ENCODE measurements around the gene NFIA.
"Not testable (repeated sequence)": the region's sequence is repeated elsewhere in the genome, so short reads cannot be mapped to it uniquely, and the experiment has no call there.

The NFIA gene

GRCh38 chr1:61453111-61453961 is 371.0 kb downstream of the NFIA start:
- DNase-seq (ENCODE audit: low spot score) = peak; percentile 50

- no peak for DNase-seq (ENCODE audit: low spot score)
Measured at GRCh38 chr1:61455400-61455799, 373.0 kb downstream of the NFIA start.

DNA sequence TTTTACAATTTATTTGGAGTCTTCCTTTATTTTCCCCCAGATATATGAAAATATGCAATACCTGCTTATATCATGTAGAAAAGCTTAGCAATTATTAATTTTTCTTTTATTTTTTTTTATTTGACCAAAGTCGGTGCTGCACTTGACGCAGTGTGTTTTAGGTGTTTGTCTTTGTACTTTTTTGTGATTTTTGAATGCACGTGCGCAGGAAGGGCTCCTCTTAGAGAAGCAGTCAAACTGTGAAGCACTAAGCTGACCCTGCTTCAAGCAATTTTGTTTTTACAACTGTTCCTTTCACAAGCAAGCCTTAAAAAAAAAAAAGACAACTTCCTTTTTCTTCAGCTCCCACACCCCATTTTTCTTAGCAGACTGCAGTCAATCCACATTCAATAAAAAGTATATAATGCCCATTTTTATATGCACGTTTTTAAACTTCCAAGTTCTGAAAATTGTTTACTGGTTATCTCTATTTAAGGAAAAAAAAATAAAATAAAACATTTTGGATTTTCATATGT is 375.2 kb downstream of the NFIA start:
- no peak for DNase-seq (ENCODE audit: low spot score)

DNA sequence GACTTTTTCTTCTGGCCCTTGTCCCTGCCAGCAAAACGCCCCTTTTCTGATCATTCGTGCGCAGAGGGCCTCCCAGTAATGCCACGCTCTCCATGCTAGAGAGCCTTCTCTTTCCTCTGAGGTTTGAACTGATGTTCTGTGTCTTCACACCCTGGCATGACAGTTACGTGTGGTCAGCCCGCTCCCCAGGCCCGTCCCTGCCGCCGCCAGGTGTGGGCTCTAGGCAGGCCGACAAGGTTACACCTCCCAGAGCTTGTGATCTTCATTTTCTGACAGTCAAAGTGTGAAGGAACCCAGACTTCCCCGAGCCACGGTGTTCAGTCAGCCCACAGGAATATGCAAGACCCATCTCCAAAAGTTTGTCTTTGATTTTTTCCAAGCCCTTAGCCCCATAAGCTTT is 377.0 kb downstream of the NFIA start:
- DNase-seq (ENCODE audit: low spot score) = no peak

DNA sequence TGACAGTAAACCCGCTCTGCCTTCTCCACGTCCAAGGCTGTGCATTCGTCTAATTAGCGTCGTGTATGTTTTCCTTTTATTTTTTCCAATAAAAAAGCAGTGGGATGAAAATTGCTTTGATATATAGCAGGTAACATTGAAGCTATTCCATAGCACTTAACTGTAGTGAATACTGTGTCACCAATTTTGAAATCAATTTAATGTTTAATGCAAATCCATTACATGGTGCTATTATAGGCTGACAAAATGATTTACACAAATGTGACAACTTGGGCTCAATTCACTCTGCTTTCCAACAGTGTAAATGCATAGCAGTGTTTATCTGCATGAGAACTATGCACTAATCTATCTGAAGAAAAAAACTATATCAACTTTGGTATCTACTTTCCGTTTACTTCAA is 377.8 kb downstream of the NFIA start:
- DNase-seq (ENCODE audit: low spot score) = no peak

- DNase-seq (ENCODE audit: low spot score) = no peak
Measured at GRCh38 chr1:61461406-61462384, 379.3 kb downstream of the NFIA start.

DNA sequence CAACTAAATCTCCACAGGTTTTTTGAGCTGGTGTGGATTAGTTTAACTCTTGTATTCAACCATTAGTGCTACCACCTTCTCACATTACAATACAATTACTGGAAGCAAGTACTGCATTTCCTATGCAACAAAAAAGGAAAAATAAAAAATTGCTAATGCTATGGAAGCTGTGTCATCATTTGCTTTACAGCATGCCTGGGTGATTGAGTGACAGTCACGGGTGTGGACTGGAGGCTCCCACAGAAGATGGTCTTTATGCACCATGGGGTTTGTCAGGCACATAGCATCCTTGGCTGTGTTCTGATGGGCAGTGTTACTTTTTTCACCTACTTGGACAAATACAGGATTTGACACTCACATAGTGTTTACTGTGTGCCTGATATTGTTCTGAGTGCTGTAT is 380.3 kb downstream of the NFIA start:
- no peak for DNase-seq (ENCODE audit: low spot score)

GRCh38 chr1:61463220-61463619 is 380.9 kb downstream of the NFIA start:
- no peak for DNase-seq (ENCODE audit: low spot score)

GRCh38 chr1:61467836-61468235 is 385.5 kb downstream of the NFIA start:
- not testable (repeated sequence) for DNase-seq (ENCODE audit: low spot score)

- DNase-seq (ENCODE audit: low spot score) = no peak
Measured at GRCh38 chr1:61469365-61469764, 387.0 kb downstream of the NFIA start.

- DNase-seq (ENCODE audit: low spot score) = no peak
Measured at GRCh38 chr1:61472876-61473275, 390.5 kb downstream of the NFIA start.

- DNase-seq (ENCODE audit: low spot score) = no peak
Measured at GRCh38 chr1:61474269-61474817, 392.0 kb downstream of the NFIA start.

GRCh38 chr1:61474963-61475362 is 392.6 kb downstream of the NFIA start:
- no peak for DNase-seq (ENCODE audit: low spot score)

- no peak for DNase-seq (ENCODE audit: low spot score)
Measured at GRCh38 chr1:61477301-61477700, 394.9 kb downstream of the NFIA start.

DNA sequence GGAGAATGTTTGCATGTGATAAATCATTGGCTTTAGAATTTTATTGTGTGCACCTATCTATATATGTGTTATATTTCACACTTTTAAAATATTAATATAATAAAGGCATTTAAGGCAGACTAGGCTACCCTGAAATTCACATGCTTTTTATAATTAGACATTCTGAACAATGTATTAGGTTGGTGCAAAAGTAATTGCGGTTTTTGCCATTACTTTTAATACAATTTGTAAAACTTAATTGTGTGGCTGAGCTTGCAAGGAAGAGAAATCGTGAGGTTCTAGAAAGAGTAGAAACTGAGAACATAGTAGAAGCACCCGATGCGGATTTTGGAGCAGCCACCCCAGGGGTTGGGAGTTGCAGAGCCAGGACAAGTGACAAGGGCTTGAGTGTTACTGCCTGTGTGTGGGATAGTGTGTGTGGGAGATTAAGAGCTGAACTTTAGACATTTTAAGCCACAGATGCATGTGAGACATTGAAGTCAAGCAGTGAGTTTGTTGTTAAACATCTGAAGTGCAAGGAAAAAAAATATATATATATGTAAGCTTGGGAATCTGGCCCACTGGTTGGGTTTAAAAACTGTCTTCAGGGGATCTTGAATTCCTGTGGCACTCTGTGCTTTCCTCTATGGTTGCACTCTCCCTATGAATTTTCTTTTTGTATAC is 398.0 kb downstream of the NFIA start:
- no peak for DNase-seq (ENCODE audit: low spot score)

DNA sequence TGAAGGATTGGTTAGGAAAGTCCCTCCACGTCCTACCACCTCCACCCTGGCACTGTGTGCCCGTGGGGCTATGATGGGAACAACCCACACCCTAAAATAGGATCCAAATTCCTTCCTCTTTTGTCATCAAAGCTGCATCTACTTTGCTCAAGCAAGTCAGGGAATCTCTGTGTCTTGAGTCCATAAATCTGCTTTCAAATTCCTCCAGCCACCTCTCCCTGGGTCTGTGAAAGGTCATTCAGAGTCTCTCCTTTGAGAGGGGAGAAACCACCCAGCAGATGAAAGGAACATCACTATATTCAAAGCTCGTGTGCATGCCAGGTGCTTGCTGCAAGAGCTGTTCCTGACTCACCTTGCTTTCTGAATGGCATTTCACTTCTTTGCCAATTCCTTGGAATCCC is 399.0 kb downstream of the NFIA start:
- no peak for DNase-seq (ENCODE audit: low spot score)

- DNase-seq (ENCODE audit: low spot score) = no peak
Measured at GRCh38 chr1:61482170-61482734, 399.9 kb downstream of the NFIA start.

DNA sequence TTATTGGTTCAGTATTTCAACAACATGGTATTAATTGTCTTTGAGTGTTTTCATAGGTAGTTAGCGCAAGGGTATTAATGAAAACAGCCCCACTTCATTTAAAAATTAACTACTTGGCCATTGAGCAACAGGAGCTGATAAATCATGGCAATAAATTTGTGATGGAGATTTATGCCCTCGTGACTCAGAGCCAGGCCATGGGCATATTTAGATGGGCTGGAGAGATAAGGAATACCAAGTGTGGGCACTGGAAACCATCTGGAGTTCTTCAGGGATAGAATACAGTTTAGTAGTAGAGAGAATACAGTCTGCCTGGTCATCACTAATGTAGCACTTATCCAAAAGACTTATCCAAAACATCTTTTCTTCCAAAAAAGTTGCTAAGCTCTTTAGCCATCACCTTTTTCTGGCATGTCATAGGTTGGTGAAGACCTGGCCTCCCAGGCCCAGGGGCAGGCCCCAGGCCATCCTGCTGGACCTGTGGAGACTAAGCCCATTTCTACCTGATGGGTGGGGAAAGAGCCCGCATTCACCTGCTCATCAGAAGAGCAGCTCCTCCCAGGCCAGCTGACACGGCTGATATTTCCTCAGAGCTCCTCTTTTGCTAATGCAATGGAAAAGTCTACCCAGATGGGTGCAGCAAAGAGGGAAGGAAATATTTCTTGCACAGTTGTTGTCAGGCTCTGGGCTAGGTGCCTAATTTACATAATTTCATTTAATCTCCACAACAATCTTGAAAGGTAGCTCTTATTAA is 404.6 kb downstream of the NFIA start:
- DNase-seq (ENCODE audit: low spot score) = no peak

- no peak for DNase-seq (ENCODE audit: low spot score)
Measured at GRCh38 chr1:61487801-61488200, 405.4 kb downstream of the NFIA start.

- no peak for DNase-seq (ENCODE audit: low spot score)
Measured at GRCh38 chr1:61490924-61491323, 408.6 kb downstream of the NFIA start.

GRCh38 chr1:61491497-61491896 is 409.1 kb downstream of the NFIA start:
- DNase-seq (ENCODE audit: low spot score) = no peak
